ENCODE measurements around the gene KDM4C.

- TF ChIP-seq POLR2A (IDR thresholded peaks at IDR 0.05; ENCODE audit: low read depth, low read length) (no peak), POLR2AphosphoS5 (IDR thresholded peaks at IDR 0.05; ENCODE audit: low read depth, low read length) (no peak)
Observed at GRCh38 chr9:7186175-7186574, 428.4 kb downstream of the KDM4C start.
